ENCODE data around the gene SPATA4. TPM values are rescaled to one million over a fixed set of nuclear protein-coding genes. Genes with fewer than 3 reads are reported as not detected.

Gene SPATA4
- total RNA-seq, 1 experiment from 2014 or later: 0.15 TPM

GRCh38 chr4:176186067-176186466 lies 9.3 kb downstream of the SPATA4 start:
- DNase-seq (no peak), ATAC-seq (no peak)
- H3K4me2 ChIP-seq (ENCODE audit: low read length): no peak overlapping the region
- no peaks in the 10 kb centered on the region for H3K79me2 ChIP-seq (ENCODE audit: low read length)
- ChIA-PET POLR2A (ENCODE audit: unreplicated experiment) (no interaction called here), CTCF (no interaction called here)
- H3K27me3 ChIP-seq (ENCODE audit: low read length): no peaks in the 10 kb centered on the region
- intact Hi-C loops (cut with micrococcal nuclease): no loop called here
- no peak overlapping the region for H2AFZ ChIP-seq (ENCODE audit: low read length)
- TF ChIP-seq CTCF (conservative IDR thresholded peaks at IDR 0.05; ENCODE audit: low read depth, low read length): no peak
- TF ChIP-seq EZH2phosphoT487 (IDR thresholded peaks at IDR 0.05; ENCODE audit: borderline replicate concordance, low read length): no peak
- TF ChIP-seq EZH2 (IDR thresholded peaks at IDR 0.05; ENCODE audit: low read length, unreplicated experiment): no peak
- no peak overlapping the region for H3K9ac ChIP-seq (ENCODE audit: low read length)
- BruUV-seq (replicated peaks): no TSS peak
- no peaks in the 10 kb centered on the region for H3K36me3 ChIP-seq (ENCODE audit: low read depth, low read length)
- H3K27ac ChIP-seq (ENCODE audit: low read length): no peak overlapping the region
- H3K4me3 ChIP-seq (ENCODE audit: low read length): no peak overlapping the region
- no peaks in the 10 kb centered on the region for H3K9me2 ChIP-seq (replicated peaks; ENCODE audit: low read length)
- no peaks in the 10 kb centered on the region for H3F3A ChIP-seq (ENCODE audit: low read length, unreplicated experiment)
- H4K20me1 ChIP-seq (ENCODE audit: low read length): no peaks in the 10 kb centered on the region
- no peaks in the 10 kb centered on the region for H3K9me3 ChIP-seq (ENCODE audit: low read length)
- H3K4me1 ChIP-seq (ENCODE audit: insufficient read depth, low read length): no peaks in the 10 kb centered on the region

GRCh38 chr4:176185051-176185450 lies 10.3 kb downstream of the SPATA4 start:
- Histone ChIP-seq H3K79me2 (ENCODE audit: low read length) (no peaks in the 10 kb centered on the region), H3K36me3 (ENCODE audit: low read depth, low read length) (no peaks in the 10 kb centered on the region), H3K9me2 (replicated peaks; ENCODE audit: low read length) (no peaks in the 10 kb centered on the region), H3K4me3 (ENCODE audit: low read length) (no peak overlapping the region), H3K4me1 (ENCODE audit: insufficient read depth, low read length) (no peaks in the 10 kb centered on the region), H2AFZ (ENCODE audit: low read length) (no peak overlapping the region), H3K9me3 (ENCODE audit: low read length) (no peaks in the 10 kb centered on the region), H3K9ac (ENCODE audit: low read length) (no peak overlapping the region), H3K27ac (ENCODE audit: low read length) (no peak overlapping the region), H4K20me1 (ENCODE audit: low read length) (no peaks in the 10 kb centered on the region), H3K27me3 (ENCODE audit: low read length) (no peaks in the 10 kb centered on the region), H3F3A (ENCODE audit: low read length, unreplicated experiment) (no peaks in the 10 kb centered on the region), H3K4me2 (ENCODE audit: low read length) (no peak overlapping the region)
- ChIA-PET POLR2A (ENCODE audit: unreplicated experiment) (no interaction called here), CTCF (no interaction called here)
- DNase-seq (peak; percentile 44), ATAC-seq (peak; percentile 73)
- intact Hi-C loops (cut with micrococcal nuclease): no loop called here
- BruUV-seq (replicated peaks): no TSS peak
- TF ChIP-seq EZH2phosphoT487 (IDR thresholded peaks at IDR 0.05; ENCODE audit: borderline replicate concordance, low read length) (no peak), EZH2 (IDR thresholded peaks at IDR 0.05; ENCODE audit: low read length, unreplicated experiment) (no peak), CTCF (conservative IDR thresholded peaks at IDR 0.05; ENCODE audit: low read depth, low read length) (no peak)

GRCh38 chr4:176163041-176163440 lies 32.3 kb downstream of the SPATA4 start:
- Histone ChIP-seq H3K9me2 (replicated peaks; ENCODE audit: low read length) (no peaks in the 10 kb centered on the region), H3K9me3 (ENCODE audit: low read length) (no peaks in the 10 kb centered on the region), H3K4me2 (ENCODE audit: low read length) (no peak overlapping the region), H3K4me3 (ENCODE audit: low read length) (no peak overlapping the region), H3K27ac (ENCODE audit: low read length) (no peak overlapping the region), H3K36me3 (ENCODE audit: low read depth, low read length) (no peaks in the 10 kb centered on the region), H3K79me2 (ENCODE audit: low read length) (no peaks in the 10 kb centered on the region), H3F3A (ENCODE audit: low read length, unreplicated experiment) (no peaks in the 10 kb centered on the region), H3K4me1 (ENCODE audit: insufficient read depth, low read length) (no peaks in the 10 kb centered on the region), H3K27me3 (ENCODE audit: low read length) (no peaks in the 10 kb centered on the region), H3K9ac (ENCODE audit: low read length) (no peak overlapping the region), H2AFZ (ENCODE audit: low read length) (no peak overlapping the region), H4K20me1 (ENCODE audit: low read length) (no peaks in the 10 kb centered on the region)
- ChIA-PET POLR2A (ENCODE audit: unreplicated experiment) (no interaction called here), CTCF (no interaction called here)
- ATAC-seq (no peak), DNase-seq (no peak)
- no peak for TF ChIP-seq EZH2phosphoT487 (IDR thresholded peaks at IDR 0.05; ENCODE audit: borderline replicate concordance, low read length)
- TF ChIP-seq CTCF (conservative IDR thresholded peaks at IDR 0.05; ENCODE audit: low read depth, low read length): no peak
- TF ChIP-seq EZH2 (IDR thresholded peaks at IDR 0.05; ENCODE audit: low read length, unreplicated experiment): no peak
- BruUV-seq (replicated peaks): no TSS peak
- intact Hi-C loops (cut with micrococcal nuclease): no loop called here

Measured in PC-3 (cell line).